ENCODE data around the gene TIMP2. TPM values are rescaled to one million over a fixed set of nuclear protein-coding genes. Genes with fewer than 3 reads are reported as not detected.

Gene TIMP2
- total RNA-seq, 1 donor from 2014 or later = 535 TPM

GRCh38 chr17:78940708-78941107 lies 15.5 kb upstream of the TIMP2 start:
- Mint-ChIP-seq H3K4me3 (ENCODE audit: unreplicated experiment) (no peak overlapping the region), H3K27ac (ENCODE audit: unreplicated experiment) (peak overlapping the region; percentile 87), H3K36me3 (ENCODE audit: low read depth) (no peaks in the 10 kb centered on the region), H3K9me3 (ENCODE audit: low read depth) (no peaks in the 10 kb centered on the region), H3K4me1 (ENCODE audit: low read depth) (peaks cover 36% of the 10 kb centered on the region), H3K27me3 (ENCODE audit: low read depth) (peaks cover 1% of the 10 kb centered on the region)
- DNase-seq (ENCODE audit: low spot score) = no peak
- TF ChIP-seq CTCF (IDR thresholded peaks at IDR 0.05) = peak; percentile 8

- DNase-seq (ENCODE audit: low spot score) = no peak
- Mint-ChIP-seq H3K27ac (ENCODE audit: unreplicated experiment) (peak overlapping the region; percentile 87), H3K27me3 (ENCODE audit: low read depth) (peaks cover 1% of the 10 kb centered on the region), H3K36me3 (ENCODE audit: low read depth) (no peaks in the 10 kb centered on the region), H3K9me3 (ENCODE audit: low read depth) (no peaks in the 10 kb centered on the region), H3K4me1 (ENCODE audit: low read depth) (peaks cover 41% of the 10 kb centered on the region), H3K4me3 (ENCODE audit: unreplicated experiment) (no peak overlapping the region)
- no peak for TF ChIP-seq CTCF (IDR thresholded peaks at IDR 0.05)
Measured at GRCh38 chr17:78940258-78940657, 15.1 kb upstream of the TIMP2 start.

GRCh38 chr17:78939615-78940014 lies 14.4 kb upstream of the TIMP2 start:
- peak overlapping the region; percentile 22 for H3K4me3 Mint-ChIP-seq (ENCODE audit: unreplicated experiment)
- H3K4me1 Mint-ChIP-seq (ENCODE audit: low read depth) = peaks cover 47% of the 10 kb centered on the region
- no peak for DNase-seq (ENCODE audit: low spot score)
- no peaks in the 10 kb centered on the region for H3K36me3 Mint-ChIP-seq (ENCODE audit: low read depth)
- TF ChIP-seq CTCF (IDR thresholded peaks at IDR 0.05) = no peak
- H3K27ac Mint-ChIP-seq (ENCODE audit: unreplicated experiment) = peak overlapping the region; percentile 87
- no peaks in the 10 kb centered on the region for H3K9me3 Mint-ChIP-seq (ENCODE audit: low read depth)
- H3K27me3 Mint-ChIP-seq (ENCODE audit: low read depth) = peaks cover 1% of the 10 kb centered on the region

GRCh38 chr17:78937561-78937960 lies 12.4 kb upstream of the TIMP2 start:
- Mint-ChIP-seq H3K4me1 (ENCODE audit: low read depth) (peaks cover 66% of the 10 kb centered on the region), H3K27ac (ENCODE audit: unreplicated experiment) (no peak overlapping the region), H3K9me3 (ENCODE audit: low read depth) (no peaks in the 10 kb centered on the region), H3K4me3 (ENCODE audit: unreplicated experiment) (no peak overlapping the region), H3K36me3 (ENCODE audit: low read depth) (no peaks in the 10 kb centered on the region), H3K27me3 (ENCODE audit: low read depth) (no peaks in the 10 kb centered on the region)
- no peak for DNase-seq (ENCODE audit: low spot score)
- no peak for TF ChIP-seq CTCF (IDR thresholded peaks at IDR 0.05)

- Mint-ChIP-seq H3K4me1 (ENCODE audit: low read depth) (peaks cover 62% of the 10 kb centered on the region), H3K9me3 (ENCODE audit: low read depth) (no peaks in the 10 kb centered on the region), H3K27ac (ENCODE audit: unreplicated experiment) (peak overlapping the region; percentile 100), H3K27me3 (ENCODE audit: low read depth) (no peaks in the 10 kb centered on the region), H3K36me3 (ENCODE audit: low read depth) (no peaks in the 10 kb centered on the region), H3K4me3 (ENCODE audit: unreplicated experiment) (peak overlapping the region; percentile 36)
- DNase-seq (ENCODE audit: low spot score) = no peak
- TF ChIP-seq CTCF (IDR thresholded peaks at IDR 0.05) = no peak
Measured at GRCh38 chr17:78935419-78936323, 10.5 kb upstream of the TIMP2 start.
